Psoas muscle (tissue), 8 donors: Measurements from ENCODE around the gene RIOK2. TPM values are rescaled to one million over a fixed set of nuclear protein-coding genes. Genes with fewer than 3 reads are reported as not detected.

ENCODE experiments used
- ATAC-seq, 4 donors: fragments of 200-7000 bp; cut with Tn5 transposase; one replicate each; pipeline ENCODE4 v1.9.1; 2020; ENCODE audit warnings: moderate library complexity in 3 of 4, mild to moderate bottlenecking in 2 of 4
- DNase-seq, 2 donors: peaks; one replicate each; pipeline ENCODE4 v3.0.0-alpha.2; 2020
- H3K27ac ChIP-seq: fragments of 200-600 bp; one replicate; pipeline ENCODE4 v1.8.0; 2022
- H3K27me3 ChIP-seq, 3 donors: fragments of 200-600 bp in 1 of 3; one replicate each; pipeline versions ENCODE4 v1.6.1 to v1.8.0; 2013 to 2022; ENCODE audit warnings: low read length in 2 of 3, mild to moderate bottlenecking in 2 of 3, moderate library complexity in 1 of 3; ENCODE audit not compliant: insufficient read depth in 3 of 3
- H3K36me3 ChIP-seq, 2 donors: fragments of 200-600 bp in 1 of 2; one replicate each; pipeline versions ENCODE4 v1.6.1 to v1.8.0; 2013 to 2022; ENCODE audit warnings: low read depth in 1 of 2, mild to moderate bottlenecking in 1 of 2, moderate library complexity in 1 of 2; ENCODE audit not compliant: insufficient read depth in 1 of 2
- H3K4me1 ChIP-seq: fragments of 200-600 bp; one replicate; pipeline ENCODE4 v1.8.0; 2022
- H3K4me3 ChIP-seq: fragments of 200-600 bp; one replicate; pipeline ENCODE4 v1.8.0; 2022; ENCODE audit warnings: mild to moderate bottlenecking
- H3K9me3 ChIP-seq: fragments of 200-600 bp; one replicate; pipeline ENCODE4 v1.8.0; 2022
- WGBS, 3 donors: extraction: QIAGEN DNeasy Blood & Tissue Kit; methylation state at CpG; one replicate each; pipeline versions ENCODE4 v1.1.6 to v1.1.7; 2013; 5-methylcytosine and 5-hydroxymethylcytosine counted together
- intact Hi-C, 2 donors: fragments of 100-400 bp; cut with DNase I; formaldehyde crosslinking; loops; one replicate each; pipeline versions ENCODE4 v1.11.0 to v1.14.2; 2022
- polyA plus RNA-seq, 3 donors: library from polyadenylated mRNA; stranded (reverse); fragments of 200-250 nt; gene quantifications; one replicate each; pipeline ENCODE4 v1.2.3, GENCODE V29; 2013
- total RNA-seq, 4 donors: library from RNA; stranded (reverse); fragmentation: NEBNext Ultra II Directional in 2 of 4; extraction: Animal tissue kit (Norgen Biotek cat#: 25700) in 2 of 4; gene quantifications; one replicate each; pipeline versions ENCODE4 v1.2.1 to v1.2.4, GENCODE V29; 2021 to 2023
- TF ChIP-seq, protein P1 (sequence below): fragments of 200-600 bp; IDR thresholded peaks from one replicate; pipeline ENCODE4 v1.8.0; 2022; ENCODE audit warnings: antibody characterized with exemption
- donor health status: healthy with polysubstance abuse.
- donor health status: DM: no; HTN: no; CAD: no; lungs with moderate emphysema.
- donor health status: Bipolar disorder and iron deficiency.
- donor health status: healthy.
- donor health status: DM: yes; HTN: yes; CAD: no.
- donor health status: DM: no; HTN: no; CAD: no.
- donor health status: DM: no; HTN: no; CAD: no.
- donor health status: DM: yes; HTN: yes; CAD: no.

The RIOK2 gene
- total and polyA plus RNA-seq, 7 donors: 10.5 to 30.4 (median 19.8) TPM

DNA sequence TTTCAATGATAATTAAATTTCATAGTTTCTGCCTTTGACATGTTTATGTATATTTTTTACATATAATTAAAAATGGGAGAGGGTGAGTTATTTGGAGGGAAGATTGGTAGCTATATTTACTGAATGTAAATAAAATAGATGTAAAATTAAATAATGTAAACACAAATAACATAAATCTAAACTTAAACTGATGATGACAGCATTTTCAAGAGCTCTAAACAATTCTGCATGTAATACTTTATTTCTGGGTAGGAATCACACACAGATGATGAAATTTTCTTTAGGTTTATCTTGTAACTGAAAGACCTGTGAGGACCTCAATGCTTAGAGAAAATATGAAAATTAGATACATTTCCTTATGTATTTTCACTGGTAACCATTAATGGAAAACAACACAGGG, 42.2 kb upstream of the RIOK2 start:
- DNase-seq: no peak
- Histone ChIP-seq H3K36me3 (no peaks in the 10 kb centered on the region), H3K4me3 (no peak overlapping the region), H3K4me1 (no peaks in the 10 kb centered on the region), H3K27ac (no peak overlapping the region), H3K9me3 (no peaks in the 10 kb centered on the region), H3K27me3 (no peaks in the 10 kb centered on the region)
- intact Hi-C loops: no loop called here
- TF ChIP-seq, protein P1, sequence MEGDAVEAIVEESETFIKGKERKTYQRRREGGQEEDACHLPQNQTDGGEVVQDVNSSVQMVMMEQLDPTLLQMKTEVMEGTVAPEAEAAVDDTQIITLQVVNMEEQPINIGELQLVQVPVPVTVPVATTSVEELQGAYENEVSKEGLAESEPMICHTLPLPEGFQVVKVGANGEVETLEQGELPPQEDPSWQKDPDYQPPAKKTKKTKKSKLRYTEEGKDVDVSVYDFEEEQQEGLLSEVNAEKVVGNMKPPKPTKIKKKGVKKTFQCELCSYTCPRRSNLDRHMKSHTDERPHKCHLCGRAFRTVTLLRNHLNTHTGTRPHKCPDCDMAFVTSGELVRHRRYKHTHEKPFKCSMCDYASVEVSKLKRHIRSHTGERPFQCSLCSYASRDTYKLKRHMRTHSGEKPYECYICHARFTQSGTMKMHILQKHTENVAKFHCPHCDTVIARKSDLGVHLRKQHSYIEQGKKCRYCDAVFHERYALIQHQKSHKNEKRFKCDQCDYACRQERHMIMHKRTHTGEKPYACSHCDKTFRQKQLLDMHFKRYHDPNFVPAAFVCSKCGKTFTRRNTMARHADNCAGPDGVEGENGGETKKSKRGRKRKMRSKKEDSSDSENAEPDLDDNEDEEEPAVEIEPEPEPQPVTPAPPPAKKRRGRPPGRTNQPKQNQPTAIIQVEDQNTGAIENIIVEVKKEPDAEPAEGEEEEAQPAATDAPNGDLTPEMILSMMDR: no peak
- ATAC-seq: no peak

DNA sequence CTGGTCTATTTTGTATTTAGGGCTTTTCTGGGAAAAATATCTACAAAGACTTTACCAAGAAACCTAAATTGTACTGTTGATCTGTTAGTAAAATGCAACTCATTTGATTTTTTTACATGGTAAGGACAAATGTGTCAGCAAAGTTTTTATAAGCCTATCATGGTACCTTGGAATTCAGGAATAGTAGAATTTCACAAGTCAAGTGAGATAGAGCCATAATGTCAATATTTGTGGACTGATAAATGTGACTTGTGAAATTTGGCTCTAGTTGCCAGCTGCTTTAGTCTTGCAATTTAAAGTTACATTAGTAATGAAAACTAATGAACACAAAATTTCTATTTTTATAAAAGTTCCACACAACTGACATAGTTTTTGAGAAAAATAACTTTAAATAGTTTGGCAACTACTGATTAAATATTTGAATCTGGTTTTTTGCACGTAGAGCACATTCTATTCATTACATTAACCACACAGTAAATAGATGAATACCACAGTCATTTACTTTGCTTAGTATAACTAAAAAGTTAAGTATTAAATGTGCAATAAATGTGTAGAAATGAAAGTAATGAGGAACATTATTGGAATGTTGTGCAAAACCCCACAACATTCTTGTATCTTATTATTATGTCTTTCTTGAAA, 41.2 kb upstream of the RIOK2 start:
- intact Hi-C loops: no loop called here
- ATAC-seq (no peak), DNase-seq (no peak)
- Histone ChIP-seq H3K4me1 (no peaks in the 10 kb centered on the region), H3K9me3 (no peaks in the 10 kb centered on the region), H3K27me3 (no peaks in the 10 kb centered on the region), H3K4me3 (no peak overlapping the region), H3K36me3 (no peaks in the 10 kb centered on the region), H3K27ac (no peak overlapping the region)
- TF ChIP-seq, protein P1: no peak
- WGBS, 3 donors: 58 to 84% (median 64%) methylated on average over 1 of the region's 1 CpG

DNA sequence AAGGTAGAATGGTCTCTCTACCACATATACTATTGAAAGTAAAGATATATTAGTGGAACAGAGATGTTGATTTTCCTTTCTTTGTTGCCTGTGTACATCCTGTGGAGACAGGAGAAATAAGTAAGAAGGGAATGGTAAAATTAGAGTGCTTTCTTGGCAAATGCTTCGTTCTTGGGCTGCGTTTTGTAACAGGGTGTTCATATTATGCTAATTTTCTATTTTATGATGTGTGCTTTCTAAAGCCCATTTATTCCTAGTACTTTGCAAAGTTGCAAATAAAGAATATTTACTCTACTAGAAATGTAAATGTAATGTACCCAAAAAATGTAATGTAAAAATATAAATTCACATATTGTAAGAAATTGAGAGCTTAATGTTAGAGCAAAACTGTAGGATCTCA, 40.5 kb upstream of the RIOK2 start:
- ATAC-seq (no peak), DNase-seq (no peak)
- Histone ChIP-seq H3K9me3 (no peaks in the 10 kb centered on the region), H3K4me1 (no peaks in the 10 kb centered on the region), H3K36me3 (no peaks in the 10 kb centered on the region), H3K27ac (no peak overlapping the region), H3K27me3 (no peaks in the 10 kb centered on the region), H3K4me3 (no peak overlapping the region)
- WGBS, 3 donors: 67 to 84% (median 75%) methylated on average over 2 of the region's 2 CpGs
- TF ChIP-seq, protein P1: no peak
- intact Hi-C loops: no loop called here

DNA sequence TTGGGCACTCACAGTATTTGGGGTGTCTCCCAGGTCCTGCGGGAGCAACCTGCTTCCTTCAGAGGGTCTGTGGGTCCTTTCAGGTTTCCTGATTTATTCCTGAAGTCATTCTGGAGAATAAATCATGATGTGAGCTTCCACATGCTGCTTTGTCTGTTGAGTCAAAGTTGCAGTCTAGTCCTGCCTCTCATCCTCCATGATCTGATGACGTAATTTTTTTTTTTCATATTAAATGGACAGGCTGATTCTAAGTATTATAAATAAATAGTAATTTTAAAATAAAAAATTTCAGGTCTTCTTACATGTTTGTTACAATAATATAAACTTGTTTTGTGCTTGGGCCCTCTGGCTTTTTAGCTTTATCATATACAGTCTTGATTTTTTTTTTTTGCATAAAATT, 26.3 kb upstream of the RIOK2 start:
- ATAC-seq: no peak
- 93 to 97% (median 96%) methylated on average over 2 of the region's 2 CpGs for WGBS, 3 donors

More for the DNA sequence above, 26.3 kb upstream of the RIOK2 start:
- TF ChIP-seq, protein P1: no peak
- no peak for DNase-seq
- H3K27me3 ChIP-seq: no peaks in the 10 kb centered on the region
- intact Hi-C loops: no loop called here
- H3K4me1 ChIP-seq: no peaks in the 10 kb centered on the region
- no peak overlapping the region for H3K4me3 ChIP-seq
- H3K9me3 ChIP-seq: peaks cover 20% of the 10 kb centered on the region
- no peaks in the 10 kb centered on the region for H3K36me3 ChIP-seq
- no peak overlapping the region for H3K27ac ChIP-seq
